Measurements from ENCODE around the gene DPYD.

Gene DPYD

GRCh38 chr1:97906567-97907241, 14.1 kb downstream of the DPYD start:
- no peak for DNase-seq

GRCh38 chr1:97905141-97905940, 15.5 kb downstream of the DPYD start:
- DNase-seq, result no peak

GRCh38 chr1:97904534-97904933, 16.3 kb downstream of the DPYD start:
- no peak for DNase-seq

GRCh38 chr1:97903626-97904025, 17.2 kb downstream of the DPYD start:
- no peak for DNase-seq

GRCh38 chr1:97902067-97902466, 18.8 kb downstream of the DPYD start:
- no peak for DNase-seq

GRCh38 chr1:97901017-97901658, 19.7 kb downstream of the DPYD start:
- no peak for DNase-seq

GRCh38 chr1:97898948-97899347, 21.9 kb downstream of the DPYD start:
- no peak for DNase-seq

GRCh38 chr1:97895278-97895677, 25.6 kb downstream of the DPYD start:
- no peak for DNase-seq

GRCh38 chr1:97893844-97894243, 27.0 kb downstream of the DPYD start:
- no peak for DNase-seq

- no peak for DNase-seq
Observed at GRCh38 chr1:97886199-97886598, 34.6 kb downstream of the DPYD start.

- DNase-seq, result no peak
Observed at GRCh38 chr1:97883823-97884222, 37.0 kb downstream of the DPYD start.

GRCh38 chr1:97877307-97877706, 43.5 kb downstream of the DPYD start:
- DNase-seq, result no peak

- no peak for DNase-seq
Observed at GRCh38 chr1:97875996-97876395, 44.8 kb downstream of the DPYD start.

- no peak for DNase-seq
Observed at GRCh38 chr1:97870589-97870988, 50.2 kb downstream of the DPYD start.

- no peak for DNase-seq
Observed at GRCh38 chr1:97869441-97869840, 51.4 kb downstream of the DPYD start.

GRCh38 chr1:97867127-97867526, 53.7 kb downstream of the DPYD start:
- no peak for DNase-seq

- DNase-seq, result no peak
Observed at GRCh38 chr1:97864615-97865014, 56.2 kb downstream of the DPYD start.

- DNase-seq, result no peak
Observed at GRCh38 chr1:97853221-97853620, 67.6 kb downstream of the DPYD start.

GRCh38 chr1:97849345-97850340, 71.2 kb downstream of the DPYD start:
- DNase-seq, result no peak

- no peak for DNase-seq
Observed at GRCh38 chr1:97845805-97846204, 75.0 kb downstream of the DPYD start.

- no peak for DNase-seq
Observed at GRCh38 chr1:97844552-97845089, 76.2 kb downstream of the DPYD start.

GRCh38 chr1:97841338-97841737, 79.5 kb downstream of the DPYD start:
- DNase-seq, result no peak
